GM12878 (cell line): ENCODE results near the gene ZNF436. TPM values are rescaled to one million over a fixed set of nuclear protein-coding genes. Genes with fewer than 3 reads are reported as not detected.
"Not testable (repeated sequence)": the region's sequence is repeated elsewhere in the genome, so short reads cannot be mapped to it uniquely, and the experiment has no call there.

Experiments
- ATAC-seq: fragments of 200-7000 bp; cut with Tn5 transposase; 3 replicates; pipeline ENCODE4 v1.9.1; 2020; ENCODE audit warnings: mild to moderate bottlenecking, moderate library complexity
- BruUV-seq: library from RNA; stranded (reverse); fragments of 400-500 nt; replicated peaks from 2 replicates; lab custom pipeline; 2021; lab: Mats Ljungman, UMichigan
- CTCF ChIA-PET: fragments of 300-600 bp; sonication (Branson Sonifier 250); formaldehyde crosslinking; extraction: SDS; loops from one replicate; lab custom pipeline; 2021; ENCODE audit warnings: inconsistent platforms; lab: Yijun Ruan, JAX
- POLR2A ChIA-PET: fragments of 350-600 bp; formaldehyde crosslinking; extraction: SDS; loops from one replicate; lab custom pipeline; 2021; ENCODE audit warnings: inconsistent platforms; lab: Charles Lee
- RAD21 ChIA-PET: fragments of 300-600 bp; sonication (Branson Sonifier 250); formaldehyde crosslinking; loops from one replicate; lab custom pipeline; 2023; ENCODE audit warnings: antibody characterized with exemption; ENCODE audit not compliant: unreplicated experiment; lab: Charles Lee
- SMC1A ChIA-PET: fragments of 300-600 bp; sonication (Branson Sonifier 250); formaldehyde crosslinking; loops from one replicate; lab custom pipeline; 2023; ENCODE audit not compliant: unreplicated experiment, uncharacterized antibody; lab: Charles Lee
- DNase-seq: peaks from one replicate; pipeline ENCODE4 v3.0.0-alpha.2; 2011; ENCODE audit warnings: low read depth, low spot score
- FAIRE-seq: peaks from 3 replicates; lab custom pipeline; 2011; peaks lifted over from hg19 to GRCh38; lab: Jason Lieb, UNC
- H2AFZ ChIP-seq: 2 replicates; pipeline ENCODE4 v1.6.0; 2011; ENCODE audit warnings: low read depth, low read length, control low read depth; ENCODE audit not compliant: control insufficient read depth
- H3K27ac ChIP-seq: 2 replicates; pipeline ENCODE4 v1.5.1; 2011; ENCODE audit warnings: control low read depth; ENCODE audit not compliant: control insufficient read depth, insufficient read depth
- H3K27me3 ChIP-seq, 2 experiments: replicated peaks in 1 of 2; 2 replicates each; pipeline versions ENCODE4 v1.6.0 to v1.6.1; 2011; ENCODE audit warnings: low read length in 1 of 2; ENCODE audit not compliant: control insufficient read depth in 2 of 2, insufficient read depth in 2 of 2
- H3K36me3 ChIP-seq, 2 experiments: 2 replicates each; pipeline ENCODE4 v1.5.1; 2011; ENCODE audit warnings: low read length in 1 of 2; ENCODE audit not compliant: control insufficient read depth in 2 of 2, insufficient read depth in 2 of 2
- H3K4me1 ChIP-seq: 2 replicates; pipeline ENCODE4 v1.6.1; 2011; ENCODE audit warnings: mild to moderate bottlenecking, low read length, moderate library complexity, mixed read lengths; ENCODE audit not compliant: control insufficient read depth, insufficient read depth
- H3K4me2 ChIP-seq: 2 replicates; pipeline ENCODE4 v1.6.0; 2011; ENCODE audit warnings: control low read depth; ENCODE audit not compliant: control insufficient read depth, insufficient read depth
- H3K4me3 ChIP-seq: fragments of 200-600 bp; sonication (generic); 2 replicates; pipeline ENCODE4 v1.5.1; 2016
- H3K79me2 ChIP-seq: 2 replicates; pipeline ENCODE4 v1.6.0; 2011; ENCODE audit warnings: low read length; ENCODE audit not compliant: control insufficient read depth, insufficient read depth
- H3K9ac ChIP-seq: 2 replicates; pipeline ENCODE4 v1.8.0; 2011; ENCODE audit warnings: low read length, control low read depth, mixed read lengths; ENCODE audit not compliant: control insufficient read depth, insufficient read depth
- H3K9me3 ChIP-seq: replicated peaks from 3 replicates; pipeline ENCODE4 v1.5.1; 2011; ENCODE audit warnings: mild to moderate bottlenecking, low read length; ENCODE audit not compliant: control insufficient read depth, insufficient read depth
- H4K20me1 ChIP-seq: 2 replicates; pipeline ENCODE4 v1.6.0; 2011; ENCODE audit not compliant: control insufficient read depth, insufficient read depth
- CEBPB ChIP-seq, 2 experiments: fragments of 150-350 bp in 1 of 2; IDR thresholded peaks; 2 replicates each; pipeline ENCODE4 v1.6.1; 2012 to 2014; ENCODE audit warnings: low read depth in 2 of 2, low read length in 2 of 2, borderline replicate concordance in 1 of 2, inconsistent platforms in 1 of 2
- E2F8 ChIP-seq: fragments of 450-650 bp; IDR thresholded peaks from 2 replicates; pipeline ENCODE4 v1.6.1; 2018; ENCODE audit warnings: mild to moderate bottlenecking, low read depth, moderate library complexity; ENCODE audit not compliant: partially characterized antibody
- RBBP5 ChIP-seq: fragments of 200-600 bp; sonication (generic); conservative IDR thresholded peaks from 2 replicates; pipeline ENCODE4 v1.6.1; 2016
- SMAD5 ChIP-seq: IDR thresholded peaks from 2 replicates; pipeline ENCODE4 v1.6.1; 2016; ENCODE audit warnings: antibody characterized with exemption, low read depth
- SRF ChIP-seq, 2 experiments: IDR thresholded peaks; 2 replicates each; pipeline ENCODE4 v1.6.1; 2011; ENCODE audit warnings: low read depth in 2 of 2, low read length in 2 of 2, mild to moderate bottlenecking in 1 of 2, moderate library complexity in 1 of 2
- WGBS: methylation state at CpG from one replicate; pipeline ENCODE4 v1.1.6; 2016; ENCODE audit warnings: low lambda C conversion rate; ENCODE audit not compliant: insufficient replicate concordance, insufficient coverage; ENCODE audit errors: missing lambda C conversion rate; 5-methylcytosine and 5-hydroxymethylcytosine counted together
- in situ Hi-C: fragments of 300-500 bp; cut with MboI; formaldehyde crosslinking; loops from 9 replicates; pipeline ENCODE4 v1.14.3; 2018; ENCODE audit warnings: mixed read lengths
- intact Hi-C: fragments of 100-400 bp; cut with micrococcal nuclease; formaldehyde crosslinking; loops from one replicate; pipeline ENCODE4 v1.14.2; 2022; ENCODE audit not compliant: unreplicated experiment
- polyA plus RNA-seq, 11 experiments: library from polyadenylated mRNA; depleted of rRNA in 4 of 11; unstranded in 6 of 11; stranded (reverse) in 5 of 11; fragments of >200 nt; fragmentation: Nextera tagmentation in 4 of 11; fragmentation: Illumina TruSeq in 1 of 11; extraction: Ambion mirVana in 4 of 11; extraction: Trizol in 1 of 11; gene quantifications; 1 replicate in 1 of 11; 2 replicates in 10 of 11; pipeline versions ENCODE4 v1.2.1 to v1.2.3, GENCODE V29; 2011 to 2016; ENCODE audit warnings: inconsistent platforms in 2 of 11, missing spikeins in 2 of 11, low read depth in 1 of 11
- total RNA-seq, 4 experiments: library from RNA; depleted of rRNA in 3 of 4; stranded (reverse); fragments of >200 nt in 3 of 4; fragmentation: Illumina TruSeq in 1 of 4; extraction: Trizol in 1 of 4; gene quantifications; 2 replicates each; pipeline versions ENCODE4 v1.2.1 to v1.2.3, GENCODE V29; 2013 to 2021

ZNF436 gene
- total and polyA plus RNA-seq, 10 of the 15 experiments (the other 5 are each of a cell fraction or from before 2014, with no cell fraction given): 0.85 to 4.7 (median 3.0) TPM

- TF ChIP-seq SRF (IDR thresholded peaks at IDR 0.05; ENCODE audit: low read depth in 2 of 2, low read length in 2 of 2) (no peak), SMAD5 (no peak), RBBP5 (no peak)
- TF ChIP-seq, all 136 proteins: peak for 0
Measured at GRCh38 chr1:23325393-23325792, 44.2 kb downstream of the ZNF436 start (continued).

- SMC1A ChIA-PET: no interaction called here
- DNase-seq (no peak), FAIRE-seq (no peak), ATAC-seq (no peak)
- in situ Hi-C loops: no loop called here
- TSS peak; percentile 4 for BruUV-seq
- TF ChIP-seq E2F8 (no peak), CEBPB (IDR thresholded peaks at IDR 0.05; ENCODE audit: borderline replicate concordance in 1 of 2, low read depth in 2 of 2, low read length in 2 of 2) (no peak)
- H3K4me3 ChIP-seq: no peak overlapping the region
- POLR2A ChIA-PET: interaction anchor here (1.0 kb wide), 1 partner anchor 12 kb away, joined by 4 read pairs; no protein-coding TSS in a partner anchor
- no peaks in the 10 kb centered on the region for H3K4me1 ChIP-seq
- no peak overlapping the region for H2AFZ ChIP-seq
- RAD21 ChIA-PET: no interaction called here
- H3K9me3 ChIP-seq: no peaks in the 10 kb centered on the region
- no peaks in the 10 kb centered on the region for H4K20me1 ChIP-seq
- intact Hi-C loops: no loop called here
- 0% methylated on average over 1 of the region's 1 CpG for WGBS
- H3K27me3 ChIP-seq: no peaks in the 10 kb centered on the region
- no peak overlapping the region for H3K9ac ChIP-seq
- no peak overlapping the region for H3K27ac ChIP-seq
- no peak overlapping the region for H3K4me2 ChIP-seq
- CTCF ChIA-PET: no interaction called here
- H3K36me3 ChIP-seq: peaks cover 4 to 42% of the 10 kb centered on the region in 2 experiments
- peaks cover 16% of the 10 kb centered on the region for H3K79me2 ChIP-seq
Measured at GRCh38 chr1:23322770-23323169, 46.9 kb downstream of the ZNF436 start.

- ATAC-seq, H3K9ac ChIP-seq, intact Hi-C loops, SMC1A ChIA-PET, in situ Hi-C loops, H3K79me2 ChIP-seq, H3K4me2 ChIP-seq, CTCF ChIA-PET, H3K4me1 ChIP-seq, H3K9me3 ChIP-seq, H3K4me3 ChIP-seq, RAD21 ChIA-PET, BruUV-seq, H4K20me1 ChIP-seq, H3K27ac ChIP-seq, FAIRE-seq, H3K27me3 ChIP-seq, POLR2A ChIA-PET, H2AFZ ChIP-seq, DNase-seq: not testable (repeated sequence)
- H3K36me3 ChIP-seq: peaks cover 6 to 25% of the 10 kb centered on the region in 2 experiments; a peak in 3 of 4 replicates
- 100% methylated on average over 7 of the region's 7 CpGs for WGBS
Measured at GRCh38 chr1:23310280-23310679, 59.4 kb downstream of the ZNF436 start.
